Heart left ventricle (tissue), 13 donors: ENCODE results near the gene PHF14.

Source experiments
- CTCF ChIP-seq, 12 donors: fragments of 200-600 bp; sonication (generic) in 4 of 12; IDR thresholded peaks; one replicate each; pipeline versions ENCODE4 v1.5.0 to v1.8.0; 2018 to 2022; ENCODE audit warnings: antibody characterized with exemption in 12 of 12, mild to moderate bottlenecking in 5 of 12
- POLR2A ChIP-seq, 2 donors: fragments of 450-650 bp; IDR thresholded peaks; one replicate each; pipeline ENCODE4 v1.6.1; 2017; ENCODE audit warnings: antibody characterized with exemption in 2 of 2, mild to moderate bottlenecking in 2 of 2, moderate library complexity in 2 of 2
- donor health status: ischemic (EF 13 %, LVEDD 7.1; RV severe dilation, severe dysfunction).
- donor health status: DM: no; HTN: yes; CAD: no.
- donor health status: DM: no; HTN: no; CAD: no.
- donor health status: ischemic (EF 25% LVEDD 6.9; RV normal size, moderate dysfunction).
- donor health status: ischemic (EF 25% LVEDD 5.7; RV mildly dilated, moderate dysfunction).
- donor health status: ischemic (EF 35%, LVEDD 5.7; RV mildly dilated, moderate dysfunction).
- donor health status: nonischemic (EF 11% LVEDD 7.7; RV severe dilation, severe dysfunction).
- donor health status: DM: yes; HTN: yes; CAD: no.
- donor health status: PGD.
- donor health status: ischemic (EF 29% LVEDD 5.4; RV normal size, mild dysfunction).
- donor health status: nonischemic (EF 23%, LVEDD 6.1; RV moderate dilation, normal function).

- TF ChIP-seq CTCF (IDR thresholded peaks at IDR 0.05) (no peak), POLR2A (IDR thresholded peaks at IDR 0.05) (no peak)
Measured at GRCh38 chr7:11194492-11194891, 220.8 kb downstream of the PHF14 start.
